ENCODE results near the gene RASIP1.
A peak's percentile ranks its signal among the peaks of the same experiment; 100 is the strongest.
"Not testable (repeated sequence)": the region's sequence is repeated elsewhere in the genome, so short reads cannot be mapped to it uniquely, and the experiment has no call there.

The RASIP1 gene

DNA sequence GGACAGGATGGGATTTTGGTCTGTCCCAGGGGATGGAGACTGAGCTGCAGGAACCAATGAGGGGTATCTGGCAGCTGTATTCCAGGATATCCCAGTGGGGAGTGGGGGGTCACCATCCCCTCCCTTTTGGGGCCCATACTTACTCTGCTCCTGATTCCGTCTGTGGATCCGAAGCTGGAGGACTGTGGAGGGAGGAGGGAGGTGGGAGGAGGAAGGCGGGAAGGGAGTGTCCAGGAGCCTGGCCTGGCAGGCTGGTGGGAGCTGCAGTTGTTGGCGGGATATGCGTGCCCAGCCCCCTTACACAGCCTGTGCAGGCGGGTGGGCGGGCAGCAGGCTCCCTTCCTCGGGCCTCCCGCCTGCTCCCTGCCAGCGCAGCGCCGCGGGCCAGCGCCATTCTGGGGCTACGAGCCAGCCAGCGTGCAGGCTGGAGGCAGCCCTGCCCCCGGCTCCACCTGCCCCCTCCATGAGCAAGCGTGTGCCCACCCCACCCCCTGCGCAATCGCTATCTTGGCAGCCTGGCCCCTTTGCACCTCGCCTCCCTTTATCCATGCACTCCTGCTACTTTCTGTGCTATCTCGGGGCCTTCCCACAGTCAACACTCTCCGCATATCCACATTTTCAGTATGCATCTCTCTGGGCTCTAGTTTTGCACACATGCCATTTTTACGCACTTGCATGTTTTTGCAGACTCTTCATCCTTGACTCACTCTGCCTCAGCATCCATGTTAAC, 23.7 kb downstream of the RASIP1 start:
- peak in 40 of 42 donors; percentile 21 to 80 (median 60) for DNase-seq
- intact Hi-C loops (cut with DNase I): no loop called here

DNA sequence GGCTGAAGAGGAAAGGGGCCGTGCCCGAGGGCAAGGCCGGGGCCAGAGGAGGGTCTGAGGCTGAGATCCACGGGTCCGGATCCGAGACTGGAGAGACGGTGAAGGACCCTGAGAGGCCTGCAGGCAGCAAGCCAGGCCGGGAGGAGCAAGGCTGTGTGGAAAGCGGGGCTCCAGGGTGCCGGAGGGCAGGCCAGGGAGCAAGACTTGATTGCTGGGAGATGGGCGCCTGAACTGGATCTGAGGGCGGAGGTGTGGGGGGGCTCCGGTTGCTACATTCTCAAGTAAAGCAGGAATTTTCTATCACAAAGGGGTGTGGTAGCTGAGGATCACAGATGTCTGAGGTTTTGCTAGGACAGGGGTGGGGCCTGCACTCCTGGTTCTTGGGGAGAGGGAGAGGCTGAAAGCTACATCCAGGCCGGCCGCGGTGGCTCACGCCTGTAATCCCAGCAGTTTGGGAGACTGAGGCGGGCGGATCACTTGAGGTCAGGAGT, 24.7 kb downstream of the RASIP1 start:
- peak in 1 of 42 donors; percentile 32 for DNase-seq
- intact Hi-C loops (cut with DNase I): loop anchor here (2.0 kb wide), 1 partner anchor 69 kb away; the partner anchor contains the start of gene CA11

DNA sequence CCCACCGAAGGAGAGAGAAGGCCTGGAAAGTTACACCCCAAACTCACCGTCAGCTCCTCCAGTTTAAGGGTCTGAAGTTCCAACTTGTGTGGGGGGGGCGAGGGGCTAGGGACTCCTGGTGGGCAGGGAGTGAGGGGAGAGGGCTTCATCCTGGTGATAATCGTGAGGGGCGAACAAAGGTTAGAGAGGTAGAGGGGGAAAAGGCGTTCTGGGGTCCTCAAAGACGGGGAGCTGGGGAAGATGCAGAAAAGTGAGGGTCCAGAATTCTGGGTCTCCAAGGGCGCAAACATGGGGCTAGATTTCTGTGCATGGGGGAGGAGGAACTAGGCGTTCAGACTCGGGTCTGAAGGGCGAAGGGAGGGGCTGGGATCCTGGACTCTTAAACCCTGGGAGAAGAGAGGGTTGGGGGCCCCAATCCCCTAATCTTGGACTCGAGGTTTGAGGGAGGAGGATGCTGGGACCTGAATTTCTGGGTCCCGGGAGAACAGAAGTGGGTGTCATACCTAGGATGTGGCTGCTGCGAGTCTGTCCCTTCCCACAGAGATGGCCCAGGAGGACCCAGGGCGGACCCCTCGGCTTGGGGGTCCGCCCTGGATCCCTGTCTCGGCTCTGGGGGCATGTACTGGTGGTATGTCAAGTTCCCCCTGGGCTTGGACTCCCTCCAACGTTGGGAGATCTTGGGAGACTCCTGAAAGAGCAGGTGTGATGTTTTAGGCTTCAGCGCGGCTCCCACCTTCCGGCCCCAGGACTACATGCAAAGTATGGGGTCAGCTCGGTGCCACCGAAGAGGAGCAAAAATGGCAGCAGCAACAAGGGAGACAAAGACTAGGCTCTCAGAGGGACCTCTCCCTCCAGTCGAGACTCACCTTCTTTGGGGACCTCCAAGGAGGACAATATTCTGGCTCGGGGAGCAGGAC, 25.4 kb downstream of the RASIP1 start:
- DNase-seq: no peak
- intact Hi-C loops (cut with DNase I): loop anchor here (2.0 kb wide), 1 partner anchor 68 kb away; the partner anchor contains the start of gene CA11

DNA sequence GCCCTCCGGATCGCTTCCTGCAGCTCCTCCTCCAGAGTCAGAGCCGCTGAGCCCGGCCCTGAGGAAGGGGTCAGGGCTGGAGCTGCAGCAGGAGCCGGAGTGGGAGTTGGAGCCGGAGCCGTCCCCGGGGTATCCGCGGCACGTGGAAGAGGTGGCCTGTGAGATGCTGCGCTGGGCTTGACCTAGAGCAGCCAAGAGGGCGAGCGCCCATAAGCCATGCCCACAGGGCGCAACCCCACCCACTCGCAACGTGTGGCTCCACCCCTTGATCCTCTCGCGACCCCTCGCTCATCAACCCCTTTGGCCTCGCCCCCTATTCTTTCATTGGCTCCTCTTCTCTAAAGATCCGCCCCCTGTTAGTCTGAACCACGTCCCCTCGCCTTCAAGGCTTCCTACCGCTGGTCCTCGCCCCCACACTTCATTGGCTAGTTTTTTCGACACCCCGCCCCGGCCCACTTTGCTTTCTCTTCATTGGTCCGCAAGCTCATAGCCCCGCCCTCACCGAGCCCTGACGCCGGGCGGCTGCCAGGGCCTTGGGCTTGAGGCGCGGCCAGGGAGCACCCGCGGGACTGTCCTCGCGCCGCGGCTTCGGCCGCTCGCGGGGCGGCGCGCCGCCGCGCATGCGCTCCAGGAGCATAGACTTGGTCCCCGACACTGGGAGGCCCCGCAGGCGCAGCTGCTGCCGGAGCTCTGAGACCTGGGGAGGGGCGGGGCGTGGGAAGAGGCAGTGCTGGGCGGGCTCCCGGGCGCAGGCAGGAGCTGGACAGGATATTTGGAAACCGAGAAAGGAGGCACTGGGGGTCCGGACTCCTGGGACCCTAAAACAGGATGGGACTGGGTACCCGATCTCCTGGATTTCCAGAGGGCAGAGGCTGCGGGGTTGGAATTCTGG, 26.3 kb downstream of the RASIP1 start:
- intact Hi-C loops (cut with DNase I): loop anchor here (2.0 kb wide), 1 partner anchor 67 kb away; the partner anchor contains the start of gene CA11
- DNase-seq: peak; percentile 95 to 100 (median 99)

DNA sequence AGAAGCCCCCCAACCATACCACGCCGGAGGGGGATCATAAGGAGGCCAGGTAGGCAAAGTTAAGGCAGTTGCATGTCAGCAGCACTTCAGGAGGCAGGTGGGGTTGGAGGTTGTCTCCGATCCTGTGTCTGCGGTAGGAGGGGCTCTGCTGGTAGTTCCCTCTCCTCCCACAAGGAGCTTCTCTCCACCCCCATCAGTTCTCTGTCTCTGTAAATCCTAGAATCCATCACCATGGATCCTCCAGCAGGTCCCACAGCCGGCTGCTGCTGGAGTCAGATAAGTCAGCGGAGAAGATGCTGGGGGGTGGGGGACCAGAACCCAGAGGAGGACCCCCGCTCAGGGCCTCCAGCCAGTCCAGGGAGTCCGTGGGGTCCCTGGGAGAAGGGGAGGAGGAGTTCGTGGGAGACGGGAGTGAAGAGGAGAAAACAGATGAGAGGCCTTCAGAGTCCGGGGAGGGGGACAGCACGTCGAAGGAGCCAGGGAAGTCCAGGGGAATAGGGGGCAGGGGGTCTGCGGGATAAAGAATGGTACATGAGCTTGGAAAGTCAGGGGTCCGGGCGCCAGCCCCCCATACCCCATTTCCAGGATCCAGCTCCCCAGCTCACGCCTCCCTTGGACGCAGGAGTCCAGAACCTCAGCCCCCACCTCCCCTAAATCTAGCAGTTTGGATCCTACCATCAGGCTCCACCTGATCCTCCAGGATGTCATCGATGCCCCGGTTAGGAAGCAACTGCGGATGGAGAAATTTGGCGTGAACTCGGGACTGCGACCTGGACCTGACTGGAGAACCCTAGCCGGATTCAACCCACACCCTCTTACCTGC, 27.2 kb downstream of the RASIP1 start:
- intact Hi-C loops (cut with DNase I): no loop called here
- peak in 21 of 42 donors; percentile 18 to 65 (median 48) for DNase-seq

DNA sequence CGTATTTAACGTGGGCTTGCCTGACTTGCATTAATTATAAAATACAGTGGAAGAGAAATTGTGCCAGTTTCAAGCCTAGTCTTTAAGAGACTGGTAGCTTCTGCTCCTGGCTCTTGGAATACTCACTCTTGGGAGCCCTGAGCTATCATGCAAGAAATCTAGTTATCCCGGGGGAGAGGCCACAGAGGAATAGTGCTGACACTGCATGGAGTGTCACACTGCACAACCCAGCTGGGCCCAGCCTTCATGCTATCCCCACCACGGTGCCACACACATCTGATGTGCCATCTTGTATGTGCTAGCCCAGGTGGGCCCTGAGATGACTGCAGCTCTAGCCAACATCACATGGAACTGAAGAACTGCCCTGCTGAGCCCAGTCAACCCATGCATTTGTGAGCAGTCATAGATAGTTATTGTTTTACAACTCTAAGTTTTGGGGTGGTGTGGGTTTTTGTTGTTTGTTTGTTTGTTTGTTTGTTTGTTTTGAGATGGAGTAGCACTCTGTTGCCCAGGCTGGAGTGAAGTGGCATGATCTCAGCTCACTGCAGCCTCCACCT, 29.2 kb downstream of the RASIP1 start:
- intact Hi-C loops (cut with DNase I): no loop called here

DNA sequence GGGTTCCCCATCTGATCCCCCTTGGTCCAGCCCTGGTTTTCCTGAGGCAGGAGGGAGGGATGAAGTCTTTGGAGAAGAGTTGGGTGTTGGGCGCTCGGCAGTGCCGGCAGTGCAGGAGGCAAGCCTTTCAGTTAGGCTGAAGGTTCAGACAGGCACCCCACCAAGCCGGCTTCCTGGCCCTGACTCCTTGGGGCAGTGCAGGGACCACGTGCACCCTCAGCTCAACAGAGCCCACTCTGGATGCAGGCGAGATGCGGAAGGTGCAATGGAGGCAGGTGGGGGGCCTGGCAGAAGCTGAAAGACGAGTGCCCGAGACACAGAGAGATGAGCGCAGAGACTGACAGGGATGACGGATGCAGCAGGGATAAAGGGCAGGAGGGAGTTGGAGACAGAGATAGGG, 31.9 kb downstream of the RASIP1 start:
- DNase-seq: no peak
- intact Hi-C loops (cut with DNase I): no loop called here

More for the DNA sequence above, 29.2 kb downstream of the RASIP1 start:
- DNase-seq: no peak

DNA sequence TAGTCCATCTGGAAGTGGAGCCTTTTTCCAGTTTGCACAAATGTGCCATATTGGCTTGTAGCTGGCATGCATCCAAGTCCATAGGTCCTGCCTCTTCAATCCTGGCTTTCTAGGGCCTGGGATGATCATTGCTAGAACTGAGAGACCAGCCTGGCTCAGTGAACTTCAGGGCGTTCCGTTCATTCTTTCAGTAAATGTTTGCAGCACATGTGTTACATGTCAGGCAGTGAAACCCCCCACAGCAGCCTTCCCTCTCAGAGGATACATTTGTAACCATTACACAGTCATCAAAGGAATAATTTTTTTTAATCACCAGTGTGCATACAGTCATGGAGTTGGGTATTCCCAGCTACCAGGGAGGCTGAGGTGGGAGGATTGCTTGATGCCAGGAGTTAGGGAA, 35.0 kb downstream of the RASIP1 start:
- no peak for DNase-seq
- intact Hi-C loops (cut with DNase I): no loop called here

DNA sequence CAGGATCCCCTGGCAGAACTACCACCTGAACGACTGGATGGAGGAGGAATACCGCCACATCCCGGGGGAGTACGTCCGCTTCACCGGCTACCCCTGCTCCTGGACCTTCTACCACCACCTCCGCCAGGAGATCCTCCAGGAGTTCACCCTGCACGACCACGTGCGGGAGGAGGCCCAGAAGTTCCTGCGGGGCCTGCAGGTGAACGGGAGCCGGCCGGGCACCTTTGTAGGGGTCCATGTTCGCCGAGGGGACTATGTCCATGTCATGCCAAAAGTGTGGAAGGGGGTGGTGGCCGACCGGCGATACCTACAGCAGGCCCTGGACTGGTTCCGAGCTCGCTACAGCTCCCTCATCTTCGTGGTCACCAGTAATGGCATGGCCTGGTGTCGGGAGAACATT, 37.1 kb downstream of the RASIP1 start:
- DNase-seq: no peak
- intact Hi-C loops (cut with DNase I): no loop called here

DNA sequence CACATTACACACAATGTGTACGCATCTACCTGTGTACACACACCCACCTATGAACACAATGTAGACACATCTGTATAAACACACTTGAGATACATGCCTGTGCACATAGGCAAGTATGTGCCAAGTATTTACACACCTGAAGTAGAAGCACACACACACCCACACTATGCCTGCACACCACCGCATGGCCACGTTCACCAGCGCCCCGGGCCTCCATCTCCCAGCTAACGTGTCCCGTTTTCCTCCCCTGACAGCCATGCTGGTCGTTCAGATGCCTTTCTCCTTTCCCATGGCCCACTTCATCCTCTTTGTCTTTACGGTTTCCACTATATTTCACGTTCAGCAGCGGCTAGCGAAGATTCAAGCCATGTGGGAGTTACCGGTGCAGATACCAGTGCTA, 37.7 kb downstream of the RASIP1 start:
- no peak for DNase-seq
- intact Hi-C loops (cut with DNase I): no loop called here

DNA sequence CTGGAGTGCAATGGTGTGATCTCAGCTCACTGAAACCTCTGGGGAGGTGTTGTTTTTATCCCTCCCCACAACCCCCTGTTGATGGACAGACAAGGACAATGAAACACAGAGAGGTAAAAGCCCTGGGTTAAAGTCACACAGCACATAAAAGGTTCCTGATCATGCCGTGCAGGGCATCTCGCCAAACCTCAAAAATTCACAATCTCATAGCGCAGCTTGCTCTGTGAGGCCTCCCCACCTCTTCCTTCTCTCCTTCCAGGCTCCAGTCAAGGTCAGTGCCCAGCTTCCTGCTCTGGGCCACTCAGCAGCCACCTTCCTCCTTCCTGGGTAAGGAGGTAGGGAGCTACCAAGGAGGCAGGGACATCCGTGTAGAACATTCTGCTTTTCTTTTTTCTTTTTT, 42.4 kb downstream of the RASIP1 start:
- intact Hi-C loops (cut with DNase I): no loop called here
- DNase-seq: no peak

DNA sequence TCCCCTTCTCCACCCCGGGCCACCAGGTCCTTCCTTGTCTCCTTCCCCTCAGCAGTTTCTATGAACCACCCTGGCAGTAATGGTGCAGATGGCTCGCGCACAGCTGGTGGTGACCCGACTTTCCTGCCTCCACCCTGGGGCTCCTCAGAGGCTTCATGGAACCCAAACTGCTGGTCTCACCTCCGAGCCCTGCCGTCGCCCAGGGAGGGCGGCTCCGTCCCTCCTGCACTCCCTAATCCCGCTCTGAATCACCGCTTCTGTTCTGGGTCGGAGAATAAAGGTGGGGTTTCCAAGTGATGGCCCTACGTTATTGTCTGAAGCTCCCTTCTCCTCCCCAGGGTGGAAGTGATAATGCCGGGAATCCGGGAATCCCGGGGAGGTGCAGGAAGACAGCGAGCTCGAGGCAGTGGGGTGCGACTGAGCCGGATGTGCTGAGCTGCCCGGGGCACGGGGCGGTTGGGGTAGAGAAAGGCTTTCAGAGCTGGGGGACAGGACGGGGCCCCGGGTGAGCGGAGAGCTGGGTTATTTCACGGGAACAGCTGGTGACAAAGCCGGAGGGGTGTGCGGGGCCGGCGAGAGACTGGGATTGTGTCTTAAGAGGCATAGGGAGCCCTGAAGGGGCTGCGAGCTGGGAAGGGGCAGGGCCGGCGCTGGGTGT, 43.9 kb downstream of the RASIP1 start:
- DNase-seq: peak in 2 of 42 donors; percentile 19 to 46
- intact Hi-C loops (cut with DNase I): no loop called here

DNA sequence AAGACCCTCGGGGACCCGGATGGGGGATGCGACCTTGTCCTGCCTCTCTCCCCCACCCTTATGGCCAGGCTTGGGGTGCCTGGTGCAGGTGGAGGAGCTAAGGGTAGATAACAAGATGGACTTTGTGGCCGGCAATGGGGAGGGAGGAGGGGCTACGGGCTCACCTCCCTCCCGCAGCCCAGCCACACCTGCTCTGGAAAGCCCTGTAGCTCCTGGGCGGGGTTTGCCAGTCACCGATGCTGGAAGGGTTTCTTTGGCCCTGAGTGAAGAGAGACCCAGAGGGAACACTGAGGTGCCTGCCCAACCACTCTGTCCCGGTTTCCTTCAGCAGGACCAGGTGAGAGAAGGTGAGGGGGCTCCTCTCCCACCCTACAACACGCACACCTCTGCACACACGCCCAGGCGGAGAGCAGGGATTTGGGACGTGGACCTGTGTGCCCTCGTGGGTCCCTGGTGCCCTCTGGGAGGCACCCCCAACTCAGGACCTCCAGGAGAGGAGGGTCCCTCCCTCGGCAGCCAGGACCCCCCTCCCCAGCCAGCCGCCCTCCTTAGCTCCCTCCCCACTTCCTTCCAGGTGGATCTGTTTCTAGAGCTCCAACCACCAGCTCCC, 44.6 kb downstream of the RASIP1 start, which contains the start of gene FUT2:
Gene FUT2 (plus strand): TSS at position 229 of the 610 bp plus-strand sequence. CDS start 6,986 bp downstream, outside the sequence.
- no peak for DNase-seq
- intact Hi-C loops (cut with DNase I): no loop called here

DNA sequence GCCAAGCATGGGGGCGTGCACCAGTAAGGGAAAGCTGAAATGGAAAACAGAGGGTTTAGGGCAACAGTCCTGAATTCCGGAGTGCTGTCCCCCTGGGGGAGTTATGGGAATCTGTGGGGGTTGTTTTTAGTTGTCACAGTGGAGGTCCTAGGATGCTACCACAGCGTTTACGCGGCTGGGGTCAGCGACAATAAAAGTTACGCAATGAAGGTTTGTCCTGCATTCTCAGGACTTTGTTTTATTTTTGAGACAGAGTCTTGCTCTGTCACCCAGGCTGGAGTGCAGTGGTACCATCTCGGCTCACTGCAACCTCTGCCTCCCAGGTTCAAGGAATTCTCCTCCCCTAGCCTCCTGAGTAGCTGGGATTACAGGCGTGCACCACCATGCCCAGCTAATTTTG, 46.8 kb downstream of the RASIP1 start:
- DNase-seq; intact Hi-C loops (cut with DNase I): not testable (repeated sequence)

DNA sequence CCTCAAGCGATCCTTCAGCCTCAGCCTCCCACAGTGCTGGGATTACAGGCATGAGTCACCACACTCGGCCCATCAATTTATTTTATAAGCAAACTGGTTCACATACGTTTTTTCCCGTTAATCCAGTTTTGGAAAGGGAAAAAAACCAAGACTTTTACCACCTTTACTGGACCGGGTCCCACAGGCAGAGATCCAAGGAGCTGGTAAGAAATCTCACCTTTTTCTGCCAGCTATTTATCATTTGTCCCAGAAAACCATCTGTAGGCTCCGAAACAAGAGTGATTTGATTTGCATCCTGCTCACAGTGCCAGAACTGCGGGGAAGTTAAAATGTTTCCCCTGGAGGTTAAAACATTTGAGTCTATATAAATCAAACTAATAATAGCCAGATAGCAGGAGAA, 51.0 kb downstream of the RASIP1 start:
- DNase-seq: no peak
- intact Hi-C loops (cut with DNase I): no loop called here

DNA sequence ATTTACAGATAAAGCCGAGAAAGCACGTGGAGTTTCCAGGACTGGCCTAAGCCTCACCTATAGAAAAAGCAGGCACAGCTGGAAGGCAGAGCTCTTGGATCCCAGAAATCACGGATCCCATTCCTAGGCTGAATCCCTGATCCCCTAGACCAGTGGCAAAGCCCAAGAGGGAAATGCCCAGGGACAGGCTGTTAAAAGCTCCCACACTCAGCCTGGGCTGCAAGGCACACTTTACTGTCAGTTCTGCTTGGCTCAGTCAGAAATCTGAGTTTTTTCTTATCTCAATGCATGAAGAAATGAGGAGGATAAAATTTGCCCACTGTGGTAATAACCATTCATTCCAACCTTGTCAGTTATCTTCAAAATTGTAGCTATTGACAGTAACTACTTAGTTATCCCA, 52.6 kb downstream of the RASIP1 start:
- no peak for DNase-seq
- intact Hi-C loops (cut with DNase I): no loop called here

DNA sequence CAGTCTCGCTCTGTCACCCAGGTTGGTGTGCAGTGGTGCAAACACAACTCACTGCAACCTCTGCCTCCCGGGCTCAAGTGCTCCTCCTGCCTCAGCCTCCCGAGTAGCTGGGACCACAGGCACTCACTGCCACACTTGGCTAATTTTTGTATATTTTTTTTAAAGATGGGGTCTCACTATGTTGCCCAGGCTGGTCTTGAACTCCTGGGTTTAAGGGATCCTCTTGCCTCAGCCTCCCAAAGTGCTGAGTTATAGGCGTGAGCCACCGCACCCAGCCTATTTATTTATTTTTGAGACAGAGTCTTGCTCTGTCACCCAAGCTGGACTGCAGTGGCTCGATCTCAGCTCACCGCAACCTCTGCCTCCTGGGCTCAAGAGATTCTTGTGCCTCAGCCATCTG, 53.8 kb downstream of the RASIP1 start:
- intact Hi-C loops (cut with DNase I); DNase-seq: not testable (repeated sequence)
